GM12878 (cell line): ENCODE data around the gene ZMYND10. TPM values are rescaled to one million over a fixed set of nuclear protein-coding genes. Genes with fewer than 3 reads are reported as not detected.

ENCODE experiments used
- ATAC-seq: fragments of 200-7000 bp; cut with Tn5 transposase; 3 replicates; pipeline ENCODE4 v1.9.1; 2020; ENCODE audit warnings: mild to moderate bottlenecking, moderate library complexity
- BruUV-seq: library from RNA; stranded (reverse); fragments of 400-500 nt; replicated peaks from 2 replicates; lab custom pipeline; 2021; lab: Mats Ljungman, UMichigan
- CTCF ChIA-PET: fragments of 300-600 bp; sonication (Branson Sonifier 250); formaldehyde crosslinking; extraction: SDS; loops from one replicate; lab custom pipeline; 2021; ENCODE audit warnings: inconsistent platforms; lab: Yijun Ruan, JAX
- POLR2A ChIA-PET: fragments of 350-600 bp; formaldehyde crosslinking; extraction: SDS; loops from one replicate; lab custom pipeline; 2021; ENCODE audit warnings: inconsistent platforms; lab: Charles Lee
- RAD21 ChIA-PET: fragments of 300-600 bp; sonication (Branson Sonifier 250); formaldehyde crosslinking; loops from one replicate; lab custom pipeline; 2023; ENCODE audit warnings: antibody characterized with exemption; ENCODE audit not compliant: unreplicated experiment; lab: Charles Lee
- SMC1A ChIA-PET: fragments of 300-600 bp; sonication (Branson Sonifier 250); formaldehyde crosslinking; loops from one replicate; lab custom pipeline; 2023; ENCODE audit not compliant: unreplicated experiment, uncharacterized antibody; lab: Charles Lee
- DNase-seq: peaks from one replicate; pipeline ENCODE4 v3.0.0-alpha.2; 2011; ENCODE audit warnings: low read depth, low spot score
- FAIRE-seq: peaks from 3 replicates; lab custom pipeline; 2011; peaks lifted over from hg19 to GRCh38; lab: Jason Lieb, UNC
- H2AFZ ChIP-seq: 2 replicates; pipeline ENCODE4 v1.6.0; 2011; ENCODE audit warnings: low read depth, low read length, control low read depth; ENCODE audit not compliant: control insufficient read depth
- H3K27ac ChIP-seq: 2 replicates; pipeline ENCODE4 v1.5.1; 2011; ENCODE audit warnings: control low read depth; ENCODE audit not compliant: control insufficient read depth, insufficient read depth
- H3K27me3 ChIP-seq, 2 experiments: replicated peaks in 1 of 2; 2 replicates each; pipeline versions ENCODE4 v1.6.0 to v1.6.1; 2011; ENCODE audit warnings: low read length in 1 of 2; ENCODE audit not compliant: control insufficient read depth in 2 of 2, insufficient read depth in 2 of 2
- H3K36me3 ChIP-seq, 2 experiments: 2 replicates each; pipeline ENCODE4 v1.5.1; 2011; ENCODE audit warnings: low read length in 1 of 2; ENCODE audit not compliant: control insufficient read depth in 2 of 2, insufficient read depth in 2 of 2
- H3K4me1 ChIP-seq: 2 replicates; pipeline ENCODE4 v1.6.1; 2011; ENCODE audit warnings: mild to moderate bottlenecking, low read length, moderate library complexity, mixed read lengths; ENCODE audit not compliant: control insufficient read depth, insufficient read depth
- H3K4me2 ChIP-seq: 2 replicates; pipeline ENCODE4 v1.6.0; 2011; ENCODE audit warnings: control low read depth; ENCODE audit not compliant: control insufficient read depth, insufficient read depth
- H3K4me3 ChIP-seq: fragments of 200-600 bp; sonication (generic); 2 replicates; pipeline ENCODE4 v1.5.1; 2016
- H3K79me2 ChIP-seq: 2 replicates; pipeline ENCODE4 v1.6.0; 2011; ENCODE audit warnings: low read length; ENCODE audit not compliant: control insufficient read depth, insufficient read depth
- H3K9ac ChIP-seq: 2 replicates; pipeline ENCODE4 v1.8.0; 2011; ENCODE audit warnings: low read length, control low read depth, mixed read lengths; ENCODE audit not compliant: control insufficient read depth, insufficient read depth
- H3K9me3 ChIP-seq: replicated peaks from 3 replicates; pipeline ENCODE4 v1.5.1; 2011; ENCODE audit warnings: mild to moderate bottlenecking, low read length; ENCODE audit not compliant: control insufficient read depth, insufficient read depth
- H4K20me1 ChIP-seq: 2 replicates; pipeline ENCODE4 v1.6.0; 2011; ENCODE audit not compliant: control insufficient read depth, insufficient read depth
- ELK1 ChIP-seq: IDR thresholded peaks from 2 replicates; pipeline ENCODE4 v1.6.1; 2012; ENCODE audit warnings: low read depth, low read length, improper control_type of control experiment
- IKZF1 ChIP-seq: fragments of 450-650 bp; conservative IDR thresholded peaks from 2 replicates; pipeline ENCODE4 v1.6.1; 2017; ENCODE audit warnings: antibody characterized with exemption, mild to moderate bottlenecking
- RB1 ChIP-seq: fragments of 450-650 bp; formaldehyde crosslinking; IDR thresholded peaks from 2 replicates; pipeline ENCODE4 v1.6.1; 2017; ENCODE audit warnings: mild to moderate bottlenecking, borderline replicate concordance
- SIN3A ChIP-seq: IDR thresholded peaks from 2 replicates; pipeline ENCODE4 v1.6.1; 2012; ENCODE audit warnings: low read depth, low read length, improper control_type of control experiment
- SMAD1 ChIP-seq: fragments of 450-650 bp; IDR thresholded peaks from 2 replicates; pipeline ENCODE4 v1.6.1; 2018; ENCODE audit warnings: mild to moderate bottlenecking, low read depth; ENCODE audit not compliant: partially characterized antibody
- SP1 ChIP-seq: IDR thresholded peaks from one replicate; pipeline ENCODE4 v1.6.1; 2011; ENCODE audit warnings: low read depth, low read length
- WRNIP1 ChIP-seq: IDR thresholded peaks from 2 replicates; pipeline ENCODE4 v1.6.1; 2011; ENCODE audit warnings: low read depth, low read length, improper control_type of control experiment, borderline replicate concordance
- ZBTB11 ChIP-seq: fragments of 450-650 bp; formaldehyde crosslinking; IDR thresholded peaks from 2 replicates; pipeline ENCODE4 v1.5.0; 2022; ENCODE audit warnings: mild to moderate bottlenecking, missing genetic modification characterization
- ZBTB40 ChIP-seq: fragments of 450-650 bp; IDR thresholded peaks from 2 replicates; pipeline ENCODE4 v1.6.1; 2016; ENCODE audit warnings: mild to moderate bottlenecking, moderate library complexity, borderline replicate concordance
- ZNF622 ChIP-seq: fragments of 450-650 bp; IDR thresholded peaks from 2 replicates; pipeline ENCODE4 v1.6.1; 2017; ENCODE audit warnings: mild to moderate bottlenecking, inconsistent platforms
- WGBS: methylation state at CpG from one replicate; pipeline ENCODE4 v1.1.6; 2016; ENCODE audit warnings: low lambda C conversion rate; ENCODE audit not compliant: insufficient replicate concordance, insufficient coverage; ENCODE audit errors: missing lambda C conversion rate; 5-methylcytosine and 5-hydroxymethylcytosine counted together
- in situ Hi-C: fragments of 300-500 bp; cut with MboI; formaldehyde crosslinking; loops from 9 replicates; pipeline ENCODE4 v1.14.3; 2018; ENCODE audit warnings: mixed read lengths
- intact Hi-C: fragments of 100-400 bp; cut with micrococcal nuclease; formaldehyde crosslinking; loops from one replicate; pipeline ENCODE4 v1.14.2; 2022; ENCODE audit not compliant: unreplicated experiment
- polyA plus RNA-seq, 11 experiments: library from polyadenylated mRNA; depleted of rRNA in 4 of 11; unstranded in 6 of 11; stranded (reverse) in 5 of 11; fragments of >200 nt; fragmentation: Nextera tagmentation in 4 of 11; fragmentation: Illumina TruSeq in 1 of 11; extraction: Ambion mirVana in 4 of 11; extraction: Trizol in 1 of 11; gene quantifications; 1 replicate in 1 of 11; 2 replicates in 10 of 11; pipeline versions ENCODE4 v1.2.1 to v1.2.3, GENCODE V29; 2011 to 2016; ENCODE audit warnings: inconsistent platforms in 2 of 11, missing spikeins in 2 of 11, low read depth in 1 of 11
- total RNA-seq, 4 experiments: library from RNA; depleted of rRNA in 3 of 4; stranded (reverse); fragments of >200 nt in 3 of 4; fragmentation: Illumina TruSeq in 1 of 4; extraction: Trizol in 1 of 4; gene quantifications; 2 replicates each; pipeline versions ENCODE4 v1.2.1 to v1.2.3, GENCODE V29; 2013 to 2021

Gene ZMYND10
- total and polyA plus RNA-seq, 10 of the 15 experiments (the other 5 are each of a cell fraction or from before 2014, with no cell fraction given): 0.11 to 1.0 (median 0.37) TPM

GRCh38 chr3:50324351-50325112, 21.0 kb downstream of the ZMYND10 start (continued):
- TF ChIP-seq ZBTB11 (CRISPR knock-in tag) (no peak), IKZF1 (0 out of 2 replicates have a peak, but pooled peaks have one; percentile 21), ELK1 (no peak), SMAD1 (no peak)

GRCh38 chr3:50323614-50324199, 21.8 kb downstream of the ZMYND10 start:
- 31% methylated on average over 5 of the region's 5 CpGs for WGBS
- DNase-seq (no peak), FAIRE-seq (no peak), ATAC-seq (no peak)
- ChIA-PET SMC1A (interaction anchor here (1.0 kb wide), 1 partner anchor 24 kb away, joined by 3 read pairs; the partner anchor contains the start of genes HYAL3 and NAA80), CTCF (interaction anchor here (0.8 to 5.1 kb wide), 14 partner anchors 9 to 129 kb away, joined by 3 to 72 read pairs (median 6); partner anchors contain the start of genes HYAL1, HYAL3, IFRD2 and LSMEM2), POLR2A (no interaction called here), RAD21 (interaction anchor here (0.7 to 2.3 kb wide), 4 partner anchors 14 to 45 kb away, joined by 3 to 6 read pairs (median 4); partner anchors contain the start of genes IFRD2 and LSMEM2)
- Histone ChIP-seq H3K4me2 (no peak overlapping the region), H3K79me2 (peaks cover 19% of the 10 kb centered on the region), H2AFZ (no peak overlapping the region), H3K27ac (no peak overlapping the region), H3K36me3 (peaks cover 0 to 4% of the 10 kb centered on the region in 2 experiments; a peak in 1 of 4 replicates), H3K9me3 (no peaks in the 10 kb centered on the region), H3K9ac (no peak overlapping the region), H3K4me1 (peaks cover 17% of the 10 kb centered on the region), H3K4me3 (no peak overlapping the region), H4K20me1 (no peaks in the 10 kb centered on the region), H3K27me3 (no peaks in the 10 kb centered on the region)
- BruUV-seq: no TSS peak
- in situ Hi-C loops (no loop called here), intact Hi-C loops (loop anchor here (1.0 kb wide), 2 partner anchors 49 to 96 kb away; no protein-coding TSS in a partner anchor)
- TF ChIP-seq RB1: no peak
- no peak for TF ChIP-seq SP1
- TF ChIP-seq ZNF622: no peak
- TF ChIP-seq SIN3A: no peak
- TF ChIP-seq WRNIP1: no peak
- TF ChIP-seq ZBTB40: no peak
